Measurements from ENCODE around the gene TAF6L. TPM values are rescaled to one million over a fixed set of nuclear protein-coding genes. Genes with fewer than 3 reads are reported as not detected.

The TAF6L gene
- 11.5 and 22.3 TPM in 2 replicates for total RNA-seq

DNA sequence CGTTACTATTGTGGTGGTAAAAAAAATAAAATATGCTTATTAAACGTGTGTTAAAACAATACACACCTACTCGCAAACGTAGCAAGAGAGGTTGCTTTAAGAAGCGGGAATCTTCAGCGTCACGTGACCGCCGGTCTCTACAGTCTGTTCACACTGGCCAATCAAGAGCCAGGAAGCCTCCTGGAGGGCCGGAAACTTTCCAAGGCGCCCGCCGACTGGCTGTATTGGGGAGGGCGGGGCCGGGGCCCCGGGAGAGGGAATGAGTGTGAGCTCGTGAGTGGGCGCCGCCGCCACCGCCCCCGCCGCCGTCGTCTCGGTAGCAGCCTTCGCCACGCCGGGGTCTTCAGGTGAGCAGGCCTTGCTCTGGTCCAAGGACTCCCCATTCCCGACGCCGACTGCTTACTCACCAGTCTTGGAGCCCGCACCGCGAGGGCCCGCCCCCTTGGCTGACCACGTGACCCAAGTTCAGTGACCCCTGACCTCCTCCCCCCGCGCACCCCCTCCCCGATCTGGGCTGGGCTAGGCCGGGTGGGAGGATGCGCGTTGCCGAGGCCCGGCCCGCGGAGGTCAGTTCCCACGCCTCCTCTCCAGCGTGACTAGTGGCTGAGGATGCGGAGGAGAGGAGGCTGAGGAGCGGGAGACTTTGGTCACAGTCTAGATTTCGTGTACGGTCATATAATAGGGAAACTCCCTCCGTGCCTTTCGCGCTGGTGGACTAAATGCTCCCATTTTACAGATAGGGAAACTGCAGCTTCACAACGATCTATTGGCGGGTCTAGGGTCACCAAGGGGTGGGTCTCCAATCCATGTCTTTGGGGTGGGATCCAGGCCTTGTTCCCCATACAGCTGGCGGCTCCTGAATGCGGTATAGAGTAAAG lies at the start of gene TAF6L:
TAF6L (plus strand) TSS at position 253 of the 878 bp plus-strand sequence. CDS start 4,388 bp downstream, outside the sequence.

DNA sequence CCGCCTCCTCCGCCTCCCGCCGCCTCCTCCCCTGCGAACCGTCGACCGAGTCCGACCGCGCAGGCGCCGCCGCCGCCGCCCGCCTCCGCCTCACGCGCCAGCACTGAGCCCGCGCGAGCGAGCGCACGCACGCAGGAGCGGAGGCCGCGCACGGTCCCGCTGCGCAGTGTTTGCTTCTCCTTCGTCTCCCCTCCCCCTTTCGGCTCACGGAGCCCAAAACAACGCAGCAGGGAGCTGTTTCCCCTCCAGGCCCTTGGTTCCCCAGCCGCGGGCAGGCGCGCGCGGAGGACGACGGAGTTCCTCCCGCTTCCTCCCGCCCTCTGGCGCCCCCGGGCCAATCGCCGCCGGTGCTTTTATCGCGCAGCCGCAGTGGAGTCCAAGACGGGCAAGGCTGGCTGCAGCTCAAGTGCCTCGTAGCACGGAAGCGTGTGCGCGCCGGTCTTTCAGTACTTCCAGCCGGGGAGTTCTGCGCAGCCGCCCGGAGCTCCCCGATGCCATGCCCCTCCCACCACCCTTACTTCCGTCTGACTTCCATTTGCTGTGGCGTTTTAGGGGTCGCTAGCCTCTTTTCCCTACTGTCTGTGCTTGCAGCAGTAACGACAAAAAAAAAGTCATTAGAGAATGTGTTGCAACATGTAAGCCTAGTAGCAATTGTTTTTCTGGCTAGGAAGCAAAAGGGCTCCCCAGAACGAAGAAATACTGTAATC lies 43.9 kb upstream of the TAF6L start, which contains the start of gene HNRNPUL2:
HNRNPUL2 (minus strand) TSS at position 293 of the 707 bp plus-strand sequence. CDS start 301 bp downstream, outside the sequence.

GRCh38 chr11:62728171-62728988 lies 42.8 kb upstream of the TAF6L start, which contains the start of gene TTC9C:
TSS of gene TTC9C (plus strand) at chr11:62728486. CDS start at chr11:62728849, 363 bp downstream.

GRCh38 chr11:62753736-62754603 lies 17.2 kb upstream of the TAF6L start, which contains the start of gene ZBTB3:
TSS of gene ZBTB3 (minus strand) at chr11:62754160. CDS start at chr11:62753664, 496 bp downstream.

DNA sequence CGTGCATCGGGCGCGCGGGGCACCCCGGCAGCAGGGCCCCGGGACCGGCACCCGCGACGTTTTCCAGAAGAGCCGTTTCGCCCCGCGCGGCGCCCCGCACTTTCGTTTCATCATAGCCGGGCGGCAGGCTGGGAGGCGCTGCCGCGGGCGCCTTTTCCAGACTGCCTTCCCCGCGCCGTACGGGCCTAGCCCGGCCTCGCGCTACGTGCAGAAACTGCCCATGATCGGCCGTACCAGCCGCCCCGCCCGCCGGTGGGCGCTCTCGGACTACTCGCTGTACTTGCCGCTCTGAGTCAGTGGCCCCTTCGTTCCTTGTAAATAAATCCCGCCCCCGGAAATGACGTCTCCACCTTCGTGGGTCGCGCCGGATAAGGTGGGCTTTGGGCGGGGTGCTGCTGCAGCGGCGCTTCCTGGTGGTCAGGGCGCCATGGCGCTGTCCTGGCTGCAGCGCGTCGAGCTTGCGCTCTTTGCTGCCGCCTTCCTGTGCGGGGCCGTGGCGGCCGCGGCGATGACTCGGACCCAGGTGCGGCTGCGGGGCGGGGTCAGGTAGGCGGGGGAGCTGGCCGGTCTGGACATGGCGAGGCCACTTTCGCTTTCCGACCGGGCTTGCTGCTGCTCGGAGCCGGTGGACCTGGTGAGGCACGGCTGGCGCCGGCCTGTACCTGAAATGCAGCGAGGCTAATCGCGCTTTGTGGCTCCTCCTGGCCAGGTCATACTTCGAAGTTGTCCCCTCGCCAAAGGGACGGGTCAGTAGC lies 16.0 kb downstream of the TAF6L start, which contains the start of gene TMEM179B:
TMEM179B (plus strand) TSS at position 398 of the 755 bp plus-strand sequence; CDS start at position 428, 30 bp downstream.

GRCh38 chr11:62791501-62792201 lies 20.5 kb downstream of the TAF6L start, which contains the start of gene TMEM223:
TSS of gene TMEM223 (minus strand) at chr11:62792006. CDS start at chr11:62791994, 12 bp downstream.

DNA sequence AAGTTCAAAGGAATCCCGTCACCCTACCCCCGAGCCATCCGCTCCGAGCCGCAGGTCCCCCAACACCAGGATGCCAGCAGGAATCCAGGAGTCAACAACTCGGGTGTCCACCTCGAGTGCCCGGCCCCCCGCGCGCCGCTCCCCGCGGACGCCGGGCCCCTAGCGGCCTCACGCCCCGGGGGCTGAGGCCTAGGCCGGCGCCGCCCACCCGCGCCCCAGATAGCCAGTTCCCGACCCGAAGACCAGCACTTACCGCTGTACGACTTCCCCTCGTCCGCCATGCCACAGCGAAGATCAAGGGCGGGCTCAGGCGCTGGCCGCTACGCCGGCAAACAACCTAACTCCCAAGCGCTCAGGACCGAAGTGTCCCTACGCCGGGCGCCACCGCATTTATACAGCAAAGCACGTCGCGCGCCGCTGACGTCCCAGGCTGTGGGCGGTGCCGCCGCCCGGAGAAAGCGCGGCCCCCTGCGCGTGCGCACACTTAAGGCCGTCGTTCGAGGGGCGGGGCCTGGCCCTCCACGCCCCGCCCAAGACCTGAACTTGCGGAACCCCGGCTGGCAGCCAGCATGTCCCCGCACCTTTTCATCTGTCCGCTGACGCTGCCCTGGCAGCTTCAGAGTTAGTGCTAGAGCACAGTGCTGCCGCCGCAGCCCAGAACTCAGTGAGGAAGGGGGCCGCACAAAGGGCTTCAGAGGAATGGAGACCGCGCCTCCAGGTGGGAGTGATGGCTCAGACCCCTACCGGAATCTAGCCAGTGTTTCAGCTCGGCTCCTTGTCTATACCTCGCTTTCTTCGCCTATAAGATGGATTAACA lies 34.1 kb downstream of the TAF6L start, which contains the start of gene NXF1:
NXF1 (minus strand) TSS at position 365 of the 817 bp plus-strand sequence; CDS start at position 281, 84 bp downstream.

DNA sequence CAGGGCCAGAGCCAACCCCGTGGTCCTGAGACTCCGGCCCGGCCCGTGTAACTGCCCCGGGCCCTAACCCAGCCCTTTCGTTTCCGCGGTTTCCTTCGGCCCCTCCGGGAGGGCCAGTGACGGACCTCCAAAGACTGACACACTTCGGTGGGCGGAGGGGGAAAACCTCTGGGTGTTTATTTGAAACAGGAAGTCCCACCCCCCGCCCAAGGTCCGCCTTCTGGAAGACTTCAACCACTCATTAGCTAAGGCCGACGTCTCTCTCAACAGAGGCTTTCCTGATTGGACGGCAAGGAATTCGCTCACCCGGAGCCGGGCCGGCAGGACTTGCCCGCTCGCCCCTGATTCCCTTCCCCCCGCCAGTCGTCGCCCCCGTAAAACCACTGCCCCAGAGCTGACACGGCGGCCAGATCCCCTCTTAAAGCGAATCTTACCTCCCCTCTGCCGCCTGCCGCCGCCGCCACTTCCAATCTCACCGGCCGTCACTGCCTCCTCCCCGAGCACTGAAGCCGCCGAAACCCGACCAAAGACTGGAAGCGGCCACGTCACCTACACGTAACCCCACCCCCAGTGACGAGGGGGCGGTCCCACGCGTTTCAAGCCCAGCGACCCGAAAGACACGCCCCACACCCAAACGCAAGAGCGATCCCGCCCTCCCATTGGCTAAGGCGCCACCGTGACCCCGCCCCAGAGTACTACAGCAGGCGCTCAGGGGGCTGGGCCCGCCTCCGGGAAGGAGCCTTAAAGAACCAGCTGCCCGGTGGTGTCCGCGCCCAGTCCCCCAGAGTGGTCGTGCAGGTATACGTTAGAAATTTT lies 60.5 kb downstream of the TAF6L start, which contains the start of gene STX5:
STX5 (minus strand) TSS at position 532 of the 816 bp plus-strand sequence. CDS start 808 bp downstream, outside the sequence.

DNA sequence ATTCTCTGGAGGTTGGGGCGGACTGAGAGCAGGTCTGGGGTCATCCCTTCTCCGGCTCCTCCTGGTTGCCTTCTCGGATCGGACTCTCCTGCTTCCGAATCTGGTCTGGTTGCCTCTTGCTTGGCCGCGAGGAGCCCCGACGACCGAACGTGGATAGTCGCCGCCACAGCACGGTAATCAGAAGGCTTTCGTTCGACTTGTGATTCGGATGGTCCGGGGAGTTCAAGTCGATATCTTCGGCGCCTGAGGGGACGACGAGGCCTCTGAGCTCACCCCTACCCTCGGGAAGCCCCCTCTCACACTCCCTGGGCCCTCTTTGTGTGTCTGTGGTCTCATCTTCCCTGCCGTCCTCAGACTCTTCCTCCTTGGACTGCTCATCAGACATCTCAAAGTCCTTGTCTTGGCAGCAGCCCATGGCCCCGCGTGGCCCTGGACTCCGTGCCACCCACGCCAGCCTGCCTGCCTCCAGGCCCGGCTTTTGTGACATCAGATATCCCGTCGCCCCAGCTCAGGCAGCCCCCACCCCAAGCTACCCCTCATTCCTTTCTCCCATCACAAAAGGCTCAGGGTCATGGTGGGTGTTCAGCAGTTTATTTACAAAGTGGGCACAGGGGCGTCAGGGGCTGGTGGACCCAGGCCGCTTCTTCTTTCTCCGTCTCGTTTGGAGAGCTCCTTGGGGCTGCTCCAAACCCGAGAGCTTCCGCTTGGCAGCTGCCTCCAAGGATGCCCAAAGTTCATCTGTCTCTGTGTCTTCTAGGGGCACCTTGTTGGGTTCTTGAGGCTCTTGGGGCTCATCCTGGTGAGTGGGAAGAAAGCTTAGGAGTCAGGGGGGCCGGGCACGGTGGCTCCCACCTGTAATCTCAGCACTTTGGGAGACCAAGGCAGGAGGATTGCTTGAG lies 61.4 kb downstream of the TAF6L start, which contains the start of gene TEX54:
TEX54 (minus strand) TSS at position 506 of the 899 bp plus-strand sequence.

Other genes starting within 250 kb of the TAF6L start
- gene AHNAK, start 224.6 kb upstream of the TAF6L start, total RNA-seq: 176 and 366 TPM in 2 replicates
- gene EEF1G, start 197.5 kb upstream of the TAF6L start, total RNA-seq: 1,936 and 2,201 TPM in 2 replicates
- 8.4 and 13.9 TPM in 2 replicates for gene TUT1, start 179.9 kb upstream of the TAF6L start, total RNA-seq
- 97.5 and 169 TPM in 2 replicates for gene MTA2, start 169.5 kb upstream of the TAF6L start, total RNA-seq
- 20.2 and 28.7 TPM in 2 replicates for gene EML3, start 158.6 kb upstream of the TAF6L start, total RNA-seq
- 1.7 and 2.3 TPM in 2 replicates for gene ROM1, start 158.1 kb upstream of the TAF6L start, total RNA-seq
- 42.0 and 47.1 TPM in 2 replicates for gene B3GAT3, start 149.4 kb upstream of the TAF6L start, total RNA-seq
- gene GANAB, start 124.8 kb upstream of the TAF6L start, total RNA-seq: 188 TPM in 2 replicates
- gene INTS5, start 118.1 kb upstream of the TAF6L start, total RNA-seq: 21.2 and 29.4 TPM in 2 replicates
- gene C11orf98, start 106.2 kb upstream of the TAF6L start, total RNA-seq: 53.8 and 88.1 TPM in 2 replicates
- gene CSKMT, start 106.1 kb upstream of the TAF6L start, total RNA-seq: 7.8 and 19.2 TPM in 2 replicates
- gene UQCC3, start 99.7 kb upstream of the TAF6L start, total RNA-seq: 12.5 and 22.6 TPM in 2 replicates
- gene LBHD1, start 99.1 kb upstream of the TAF6L start, total RNA-seq: 2.4 and 3.4 TPM in 2 replicates
- gene UBXN1, start 92.3 kb upstream of the TAF6L start, total RNA-seq: 139 and 165 TPM in 2 replicates
- 0.08 TPM in 2 replicates for gene LRRN4CL, start 81.9 kb upstream of the TAF6L start, total RNA-seq
- gene BSCL2, start 64.0 kb upstream of the TAF6L start, total RNA-seq: 20.9 and 34.7 TPM in 2 replicates
- not detected in 2 replicates for gene GNG3, start 63.7 kb upstream of the TAF6L start, total RNA-seq
- gene HNRNPUL2, start 43.9 kb upstream of the TAF6L start, total RNA-seq: 6.4 and 6.5 TPM in 2 replicates
- gene TTC9C, start 42.9 kb upstream of the TAF6L start, total RNA-seq: 15.5 and 17.5 TPM in 2 replicates
- gene ZBTB3, start 17.2 kb upstream of the TAF6L start, total RNA-seq: 5.0 and 6.1 TPM in 2 replicates
- gene POLR2G, start 9.8 kb upstream of the TAF6L start, total RNA-seq: 125 and 151 TPM in 2 replicates
- gene TMEM179B, start 16.0 kb downstream of the TAF6L start, total RNA-seq: 46.2 and 52.1 TPM in 2 replicates
- gene TMEM223, start 20.6 kb downstream of the TAF6L start, total RNA-seq: 42.2 and 53.8 TPM in 2 replicates
- gene NXF1, start 34.0 kb downstream of the TAF6L start, total RNA-seq: 21.8 and 26.4 TPM in 2 replicates
- gene STX5, start 60.7 kb downstream of the TAF6L start, total RNA-seq: 26.9 and 37.9 TPM in 2 replicates
- not detected in 2 replicates for gene TEX54, start 61.4 kb downstream of the TAF6L start, total RNA-seq
- gene WDR74, start 68.2 kb downstream of the TAF6L start, total RNA-seq: 65.8 and 125 TPM in 2 replicates
- gene SLC3A2, start 109.5 kb downstream of the TAF6L start, total RNA-seq: 855 and 957 TPM in 2 replicates
- not detected in 2 replicates for gene CHRM1, start 150.0 kb downstream of the TAF6L start, total RNA-seq
- gene SLC22A6, start 213.6 kb downstream of the TAF6L start, total RNA-seq: not detected in 2 replicates
- gene SLC22A8, start 244.4 kb downstream of the TAF6L start, total RNA-seq: not detected in 2 replicates

Data from hair follicular keratinocyte (primary cell).